HG02852 (cell line): Measurements from ENCODE around the gene CD151.

Experiments
- ATAC-seq: cut with Tn5 transposase; IDR thresholded peaks from one replicate; pipeline ENCODE4 v1.9.1; 2021; ENCODE audit warnings: mild to moderate bottlenecking, moderate library complexity; ENCODE audit not compliant: unreplicated experiment

CD151 gene

GRCh38 chr11:841981-842369 is 9.2 kb downstream of the CD151 start:
- ATAC-seq, result peak; percentile 36

GRCh38 chr11:842370-843002 is 9.7 kb downstream of the CD151 start, which contains the start of the genes POLR2L and TSPAN4:
POLR2L (minus strand) TSS chr11:842529; CDS start chr11:842508, 21 bp downstream.
TSPAN4 (plus strand) TSS chr11:842852; CDS start chr11:850305, 7,453 bp downstream.
- peak; percentile 56 for ATAC-seq

DNA sequence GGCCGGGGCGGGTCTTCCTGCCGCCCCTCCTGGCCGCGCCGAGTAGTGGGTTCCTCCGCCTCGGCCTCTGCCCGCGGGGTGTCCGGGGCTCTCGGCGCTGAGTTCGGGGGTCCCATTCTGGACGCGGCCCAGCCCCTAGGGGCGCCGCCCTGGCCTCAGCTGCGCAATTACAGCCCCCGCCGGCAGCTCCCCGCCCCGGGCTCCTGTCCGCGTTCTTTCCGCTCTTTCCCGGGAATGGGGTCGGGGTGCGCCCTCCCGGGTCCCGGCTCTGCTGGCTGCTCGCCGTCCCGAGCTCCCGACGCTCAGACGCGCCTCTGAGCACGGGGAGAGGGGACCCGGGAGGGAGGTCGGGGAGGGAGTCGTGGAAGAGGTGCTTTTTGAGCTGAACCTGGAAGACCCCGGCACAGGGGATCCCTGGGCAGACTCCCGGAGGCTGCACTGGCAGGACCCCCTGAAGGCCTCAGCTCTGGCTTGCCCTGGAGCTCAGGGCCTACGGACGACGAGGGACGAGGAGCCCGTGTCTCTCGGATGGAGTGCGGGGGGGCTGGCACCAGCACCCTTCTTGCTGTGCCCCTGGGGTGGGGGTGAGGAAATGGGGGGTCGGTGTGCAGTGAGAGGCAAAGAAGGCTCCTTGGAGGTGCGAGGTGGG is 10.5 kb downstream of the CD151 start:
- peak; percentile 4 for ATAC-seq

GRCh38 chr11:843818-844692 is 11.3 kb downstream of the CD151 start:
- no peak for ATAC-seq

GRCh38 chr11:844693-845644 is 12.2 kb downstream of the CD151 start:
- no peak for ATAC-seq

- ATAC-seq, result no peak
These were observed 13.2 kb downstream of the CD151 start for GRCh38 chr11:845872-846495.

DNA sequence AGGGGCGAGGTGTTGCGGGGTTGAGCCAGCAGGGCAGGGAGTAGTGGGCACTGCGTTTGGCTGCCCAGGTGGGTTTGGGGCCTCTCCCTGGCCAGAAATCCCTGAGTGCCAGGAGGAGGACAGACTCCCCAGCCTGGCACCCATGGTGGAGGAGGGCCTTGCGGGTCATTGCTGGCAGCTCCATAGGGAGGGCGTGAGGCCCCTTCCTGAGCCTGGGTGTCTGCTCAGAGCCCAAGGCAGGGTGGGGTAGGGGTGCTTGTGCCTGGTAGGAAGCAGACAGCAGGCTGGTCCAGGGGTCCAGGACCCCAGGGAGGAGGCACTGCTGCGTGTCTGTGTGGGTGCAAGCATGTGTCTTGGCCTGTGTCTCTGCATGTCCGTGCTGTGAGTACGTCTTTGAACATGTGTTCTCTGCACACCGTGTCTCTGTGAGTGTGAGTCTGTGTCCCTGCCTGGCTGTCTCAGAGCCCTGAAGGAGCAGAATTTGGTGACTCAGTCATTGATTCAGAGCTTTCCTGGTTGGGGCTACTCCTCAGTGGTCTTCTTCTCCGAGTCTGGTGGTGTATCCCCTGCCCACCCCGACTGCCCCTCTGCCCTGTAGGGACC is 13.8 kb downstream of the CD151 start:
- no peak for ATAC-seq

GRCh38 chr11:847876-848275 is 15.1 kb downstream of the CD151 start:
- ATAC-seq, result no peak

DNA sequence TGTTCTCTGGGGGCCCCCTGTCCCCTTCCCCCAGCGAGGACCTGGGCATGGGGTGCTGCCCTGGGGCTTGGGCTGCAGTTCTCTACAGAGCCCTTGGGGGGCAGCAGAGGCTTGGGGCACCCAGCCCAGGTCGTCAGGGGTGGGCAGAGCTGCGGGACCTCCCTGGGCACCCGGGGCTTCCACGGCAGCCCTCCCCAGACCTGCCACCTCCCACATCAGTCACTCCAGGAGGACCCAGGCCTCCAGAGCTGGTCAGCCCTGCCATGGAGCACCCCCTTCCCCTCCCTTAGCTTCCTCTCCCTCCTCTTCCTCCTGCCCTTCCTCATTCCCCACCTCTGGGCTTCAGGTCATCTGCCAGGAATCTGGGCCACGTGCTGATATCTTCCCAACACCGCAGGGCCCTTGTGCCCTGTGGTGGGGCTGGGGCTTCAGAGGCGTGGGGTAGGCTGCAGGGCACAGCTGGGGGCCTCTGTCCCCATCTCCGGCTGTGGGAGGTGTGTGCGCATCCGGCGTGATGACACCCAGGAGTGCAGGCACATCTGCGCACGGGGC is 15.7 kb downstream of the CD151 start:
- ATAC-seq, result no peak

DNA sequence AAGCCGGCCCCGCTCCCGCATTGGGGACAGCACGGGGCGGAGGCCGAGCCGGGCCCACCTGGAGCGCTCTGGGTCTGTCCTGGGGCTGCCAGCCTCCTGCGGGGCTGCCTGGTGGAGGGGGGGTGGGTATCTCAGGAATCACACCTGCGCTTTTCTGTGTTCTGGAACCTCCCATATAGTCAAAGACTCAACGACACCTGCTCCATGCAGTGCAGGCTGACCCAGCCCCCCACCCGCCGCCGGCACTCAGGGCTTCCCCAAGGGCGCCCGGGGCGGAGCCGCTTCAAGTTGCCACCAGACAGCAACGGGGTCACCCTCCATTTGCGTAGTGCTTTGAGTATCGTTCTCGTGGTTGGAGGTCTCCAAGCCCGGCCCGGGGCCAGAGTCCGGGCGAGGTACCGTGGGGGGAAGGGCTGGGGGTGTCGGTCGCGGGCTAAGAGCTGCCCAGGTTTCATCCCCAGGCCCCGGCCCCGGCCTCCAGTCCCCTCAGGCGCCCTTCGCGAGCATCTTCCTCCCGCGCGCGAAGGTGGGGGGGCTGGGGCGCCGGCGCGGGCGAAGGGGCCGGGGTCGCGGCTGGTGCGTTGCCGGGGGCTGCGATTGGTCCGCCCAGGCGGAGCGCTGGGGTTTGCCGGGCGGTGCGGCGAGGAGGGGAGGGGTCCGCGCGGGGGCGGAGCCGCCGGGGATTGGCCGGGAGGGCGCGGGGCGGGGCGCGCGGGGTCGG is 16.5 kb downstream of the CD151 start:
- no peak for ATAC-seq

GRCh38 chr11:849951-850774 is 17.4 kb downstream of the CD151 start:
- no peak for ATAC-seq

DNA sequence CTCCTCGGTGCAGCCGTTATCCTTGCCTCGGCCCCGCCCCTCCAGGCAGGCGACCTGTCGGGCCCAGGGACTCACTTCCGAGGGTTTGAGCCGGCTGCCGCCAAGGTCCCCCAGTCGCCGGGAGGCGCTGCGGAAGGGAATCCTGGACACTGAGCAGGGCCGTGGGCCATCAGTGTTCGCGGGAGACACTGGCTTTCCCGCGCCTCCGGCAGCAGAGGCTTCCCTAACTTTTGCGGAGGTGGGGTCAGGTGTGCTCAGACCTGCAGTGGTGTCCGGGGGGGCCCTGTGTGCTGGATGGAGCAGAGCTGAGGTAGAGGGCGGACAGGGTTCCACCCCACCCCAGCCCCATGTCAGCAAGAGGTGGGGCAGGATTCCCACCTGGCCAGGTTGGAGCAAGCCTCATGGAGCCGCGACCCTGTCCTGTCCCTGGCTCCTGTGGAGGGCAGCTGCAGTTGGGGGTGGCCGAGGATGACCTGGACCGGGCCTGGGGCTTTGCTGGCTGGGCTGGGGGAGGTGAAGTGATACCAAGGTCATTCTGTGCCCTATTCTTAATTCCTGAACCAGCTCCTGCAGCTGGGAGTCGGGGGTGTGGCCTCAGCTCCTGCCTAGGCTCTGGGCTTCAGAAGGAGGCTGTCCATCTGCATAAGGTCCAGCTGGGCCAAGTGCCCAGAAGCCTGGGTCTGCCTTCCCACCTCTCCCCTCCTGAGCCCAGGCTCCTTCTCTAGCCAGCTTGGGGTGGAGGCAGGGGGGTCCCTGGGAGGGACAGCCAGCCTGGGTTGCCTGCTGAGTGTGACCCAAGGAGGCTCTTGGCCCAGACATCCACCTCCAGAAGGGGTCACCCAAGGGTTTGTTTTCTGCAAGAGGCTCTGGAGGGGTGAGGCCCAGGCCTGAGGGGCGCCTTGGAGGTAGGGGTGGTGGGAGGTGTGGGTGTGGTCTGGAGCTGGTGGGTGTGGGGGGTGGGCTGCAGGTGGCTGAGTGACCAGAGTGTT is 18.3 kb downstream of the CD151 start:
- no peak for ATAC-seq

DNA sequence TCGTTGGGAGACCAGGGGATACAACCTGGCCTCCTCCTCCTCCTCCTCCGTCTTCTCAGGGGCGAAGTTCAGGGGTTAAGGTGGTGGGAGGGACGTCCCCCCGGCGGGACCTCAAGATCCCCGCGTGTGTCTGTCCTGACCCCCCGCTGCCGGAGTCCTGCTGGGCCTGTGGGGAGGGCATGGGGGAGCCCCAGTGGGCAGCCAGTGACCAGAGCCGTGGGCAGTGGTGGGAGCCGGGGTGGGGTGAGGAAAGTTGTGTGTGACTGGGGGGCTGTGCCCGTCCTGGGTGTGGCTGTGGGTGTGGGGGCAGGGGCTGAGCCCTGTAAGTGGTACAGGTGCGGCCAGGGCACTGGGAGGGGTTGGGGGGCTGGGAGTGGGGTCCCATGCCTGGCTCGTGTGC is 20.0 kb downstream of the CD151 start:
- no peak for ATAC-seq

DNA sequence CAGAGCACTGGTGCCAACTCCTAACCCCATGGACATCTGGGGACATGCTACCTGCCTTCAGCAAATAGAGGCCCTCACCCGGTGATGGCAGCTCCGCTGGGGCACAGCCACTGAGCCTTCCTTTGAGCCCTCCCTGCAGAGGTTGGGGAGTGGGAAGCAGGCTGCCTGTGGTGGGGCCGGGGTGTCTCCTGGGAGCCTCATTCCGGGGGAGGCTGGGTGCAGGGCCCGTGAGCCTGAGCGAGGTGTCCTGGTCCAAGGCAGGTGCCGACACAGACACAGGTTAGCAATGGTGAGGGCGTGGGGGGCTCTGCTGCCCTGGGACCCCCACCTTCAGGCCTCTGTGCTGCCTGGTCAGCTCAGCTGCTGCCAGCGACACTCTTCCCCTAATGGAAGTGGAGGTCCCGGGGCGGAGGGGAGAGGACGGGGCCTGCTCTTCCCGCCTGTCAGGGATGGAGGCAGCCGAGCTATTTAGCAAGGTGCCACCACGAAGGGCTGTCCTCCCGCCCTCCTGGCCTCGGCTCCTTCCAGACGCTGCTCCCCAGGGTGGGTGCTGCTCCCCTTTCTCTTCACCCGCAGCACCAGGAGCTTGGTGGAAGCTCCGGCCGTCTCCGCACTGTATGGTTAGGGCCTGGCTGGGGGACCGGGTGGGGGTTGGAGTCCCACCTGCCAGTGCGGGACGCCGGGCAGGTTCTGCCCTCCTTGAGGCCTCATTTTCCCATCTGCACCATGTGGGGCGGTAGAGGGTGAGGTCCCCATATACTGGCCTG is 21.1 kb downstream of the CD151 start:
- no peak for ATAC-seq

DNA sequence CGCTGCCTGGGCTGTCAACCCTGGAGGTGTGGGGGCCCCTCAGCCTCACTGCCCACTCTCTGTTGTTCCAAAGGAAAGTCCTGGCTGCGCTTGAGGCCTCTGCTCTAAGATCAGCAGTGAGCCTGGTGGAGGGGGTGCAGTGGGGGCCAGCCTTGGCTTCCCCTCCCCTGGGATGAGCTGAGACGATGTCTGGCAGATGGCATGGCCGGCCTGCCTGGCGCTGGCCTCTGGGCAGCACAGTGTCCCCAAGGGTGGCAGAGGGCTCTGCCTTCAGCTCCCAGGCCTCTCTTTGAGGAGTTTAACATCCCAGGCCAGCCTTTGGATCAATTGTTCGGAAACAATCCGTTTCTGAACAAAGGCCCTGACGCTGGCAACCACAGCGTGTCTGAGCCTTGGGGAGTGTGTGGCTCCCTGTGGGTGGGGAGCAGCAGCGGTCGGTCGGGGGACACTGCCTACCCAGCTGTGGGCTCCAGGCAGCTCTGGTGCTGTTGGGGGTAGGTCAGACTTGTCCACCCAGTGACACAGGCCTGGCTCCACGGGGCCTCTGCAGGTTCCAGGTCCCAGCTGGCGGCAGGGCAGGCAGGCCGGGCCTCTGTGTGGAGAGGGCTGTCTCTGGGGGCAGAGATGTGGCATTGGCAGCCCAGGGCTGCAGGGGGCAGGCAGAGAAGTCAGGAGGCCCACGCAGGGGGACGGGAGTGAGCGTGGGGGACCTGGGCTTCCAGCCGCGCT is 22.0 kb downstream of the CD151 start:
- no peak for ATAC-seq
